Dermis microvascular lymphatic vessel endothelial cell (primary cell): ENCODE results near the gene CNGA4. TPM values are rescaled to one million over a fixed set of nuclear protein-coding genes. Genes with fewer than 3 reads are reported as not detected.
A peak's percentile ranks its signal among the peaks of the same experiment; 100 is the strongest.

Experiments
- DNase-seq, 2 donors: peaks; one replicate each; pipeline versions ENCODE4 v3.0.0 to v3.0.0-alpha.2; 2010; ENCODE audit warnings: low read depth in 2 of 2
- total RNA-seq: library from RNA; depleted of rRNA; stranded (reverse); fragments of >200 nt; gene quantifications from 2 replicates; pipeline ENCODE4 v1.2.1, GENCODE V29; 2014

CNGA4 gene, protein sequence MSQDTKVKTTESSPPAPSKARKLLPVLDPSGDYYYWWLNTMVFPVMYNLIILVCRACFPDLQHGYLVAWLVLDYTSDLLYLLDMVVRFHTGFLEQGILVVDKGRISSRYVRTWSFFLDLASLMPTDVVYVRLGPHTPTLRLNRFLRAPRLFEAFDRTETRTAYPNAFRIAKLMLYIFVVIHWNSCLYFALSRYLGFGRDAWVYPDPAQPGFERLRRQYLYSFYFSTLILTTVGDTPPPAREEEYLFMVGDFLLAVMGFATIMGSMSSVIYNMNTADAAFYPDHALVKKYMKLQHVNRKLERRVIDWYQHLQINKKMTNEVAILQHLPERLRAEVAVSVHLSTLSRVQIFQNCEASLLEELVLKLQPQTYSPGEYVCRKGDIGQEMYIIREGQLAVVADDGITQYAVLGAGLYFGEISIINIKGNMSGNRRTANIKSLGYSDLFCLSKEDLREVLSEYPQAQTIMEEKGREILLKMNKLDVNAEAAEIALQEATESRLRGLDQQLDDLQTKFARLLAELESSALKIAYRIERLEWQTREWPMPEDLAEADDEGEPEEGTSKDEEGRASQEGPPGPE
- total RNA-seq, result not detected in 2 replicates

DNA sequence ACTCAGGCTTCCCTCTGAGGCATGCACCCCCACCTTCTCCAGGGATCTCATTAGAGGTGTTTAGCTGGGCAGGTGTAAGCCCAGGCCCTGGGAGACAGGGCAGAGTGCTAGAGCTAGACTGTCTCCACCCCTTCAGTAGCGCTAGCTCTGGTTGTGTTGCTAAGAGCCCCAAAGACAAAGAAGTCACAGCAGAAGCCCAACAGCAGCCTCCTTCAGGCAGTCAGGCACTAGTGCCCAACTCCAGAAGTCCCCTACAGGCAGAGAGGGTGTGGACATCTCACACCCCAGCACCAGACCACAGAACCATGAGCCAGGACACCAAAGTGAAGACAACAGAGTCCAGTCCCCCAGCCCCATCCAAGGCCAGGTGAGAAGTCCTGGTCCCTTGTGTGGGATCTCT lies at the start of gene CNGA4:
TSS of gene CNGA4 (plus strand) at position 188 of the 400 bp plus-strand sequence. CDS start at position 306, 118 bp downstream.
- no peak for DNase-seq

DNA sequence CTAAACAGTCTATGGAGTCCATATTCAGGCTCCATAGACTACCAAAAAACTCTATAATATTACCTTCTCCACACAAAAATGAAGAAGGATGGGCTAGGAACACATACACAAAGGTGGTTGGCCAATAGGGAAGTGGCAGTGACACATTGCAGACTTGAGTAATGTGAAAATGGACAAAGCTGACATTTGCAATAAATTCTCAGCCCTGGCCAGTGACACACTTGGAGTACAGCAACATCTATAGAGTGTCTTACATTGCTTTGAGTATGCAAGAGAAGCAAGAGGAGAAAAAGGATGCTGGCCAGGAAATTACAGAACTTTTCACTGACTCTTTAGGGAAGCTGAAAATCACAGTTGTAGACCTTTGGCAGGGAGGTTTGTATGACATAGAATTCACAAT lies 47.1 kb upstream of the CNGA4 start:
- DNase-seq, result no peak

DNA sequence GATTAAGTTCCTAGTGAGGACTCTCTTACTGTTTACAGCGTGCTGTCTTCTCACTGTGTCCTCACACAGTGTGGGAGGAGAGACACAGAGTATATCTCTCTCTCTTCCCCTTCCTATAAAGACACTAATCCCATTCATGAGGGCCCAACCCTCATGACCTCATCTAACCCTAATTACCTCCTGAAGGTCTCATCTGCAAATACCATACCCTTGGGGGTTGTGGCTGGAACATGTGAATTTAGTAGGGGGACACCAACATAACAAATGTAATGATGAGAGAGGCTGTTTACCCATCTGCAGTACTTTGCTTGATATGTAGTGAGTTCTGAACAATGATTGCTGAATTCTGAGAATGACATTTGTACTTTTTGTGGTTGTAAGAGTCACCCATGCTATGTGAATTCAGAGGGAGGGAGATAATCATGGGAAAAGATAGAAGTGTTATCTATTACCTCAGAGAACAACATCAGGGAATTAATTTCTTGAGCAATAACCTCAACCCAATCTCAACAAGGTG lies 44.8 kb upstream of the CNGA4 start:
- DNase-seq, result no peak

DNA sequence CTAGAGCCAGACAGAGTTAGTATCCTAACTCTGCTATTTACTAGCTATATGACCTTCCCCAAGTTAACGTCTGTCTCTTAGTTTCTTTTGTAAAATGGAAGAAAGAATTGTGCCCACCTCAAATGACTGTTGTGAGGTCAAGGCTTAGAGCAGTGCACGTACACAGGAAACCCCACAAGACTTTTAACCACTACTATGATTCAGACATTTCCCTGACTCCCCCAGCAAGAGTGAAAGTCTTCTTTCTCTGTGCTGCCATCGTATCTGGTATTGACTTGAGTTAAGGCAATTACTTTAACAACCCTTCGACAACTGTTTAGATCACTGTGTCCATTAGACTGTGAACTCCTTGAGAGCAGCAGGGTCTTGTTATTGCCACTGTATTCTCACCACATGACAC lies 42.5 kb upstream of the CNGA4 start:
- DNase-seq, result no peak

DNA sequence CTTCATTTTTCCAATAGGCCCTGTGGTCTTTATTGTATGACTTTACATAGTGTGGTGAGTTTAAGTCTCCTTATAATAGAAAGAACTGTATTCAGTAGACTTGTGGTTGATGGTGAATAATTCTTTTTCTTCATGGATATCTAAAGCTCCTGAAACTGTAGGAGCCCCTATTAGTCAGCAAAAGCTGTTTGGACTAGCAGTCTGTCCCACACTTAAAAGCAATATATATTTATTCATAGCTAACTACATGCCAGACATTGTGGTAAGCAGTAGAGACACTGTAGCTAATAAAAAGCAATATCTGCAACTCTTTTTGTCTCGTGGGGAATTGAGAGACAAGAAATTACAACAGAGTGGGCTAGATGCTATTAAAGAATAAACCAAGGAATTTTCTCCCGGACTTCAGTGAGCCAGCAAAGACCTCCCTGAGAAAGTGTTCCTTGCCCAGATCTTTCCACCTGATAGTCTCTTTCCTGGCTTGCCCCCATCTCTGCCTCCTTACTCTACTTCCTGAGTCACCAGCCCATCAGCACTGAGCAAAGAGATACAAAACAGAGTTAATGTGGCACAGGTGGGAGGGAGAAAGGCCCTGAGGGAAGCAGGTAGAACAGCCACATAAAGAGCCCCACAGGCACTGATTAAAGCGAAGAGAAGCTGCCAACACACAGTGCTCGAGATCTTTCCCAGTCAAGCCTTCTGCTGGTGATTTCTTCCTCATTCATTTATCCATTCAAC lies 41.3 kb upstream of the CNGA4 start:
- no peak for DNase-seq

DNA sequence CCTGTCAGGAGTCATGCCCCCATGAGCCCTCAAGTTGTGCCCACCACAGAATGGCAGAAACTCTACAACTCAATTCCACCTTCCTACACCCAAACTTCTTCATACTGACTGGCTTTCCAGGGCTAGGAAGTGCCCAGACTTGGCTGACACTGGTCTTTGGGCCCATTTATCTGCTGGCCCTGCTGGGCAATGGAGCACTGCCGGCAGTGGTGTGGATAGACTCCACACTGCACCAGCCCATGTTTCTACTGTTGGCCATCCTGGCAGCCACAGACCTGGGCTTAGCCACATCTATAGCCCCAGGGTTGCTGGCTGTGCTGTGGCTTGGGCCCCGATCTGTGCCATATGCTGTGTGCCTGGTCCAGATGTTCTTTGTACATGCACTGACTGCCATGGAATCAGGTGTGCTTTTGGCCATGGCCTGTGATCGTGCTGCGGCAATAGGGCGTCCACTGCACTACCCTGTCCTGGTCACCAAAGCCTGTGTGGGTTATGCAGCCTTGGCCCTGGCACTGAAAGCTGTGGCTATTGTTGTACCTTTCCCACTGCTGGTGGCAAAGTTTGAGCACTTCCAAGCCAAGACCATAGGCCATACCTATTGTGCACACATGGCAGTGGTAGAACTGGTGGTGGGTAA lies 39.6 kb upstream of the CNGA4 start, which contains the start of gene OR52W1:
TSS of gene OR52W1 (plus strand) at position 51 of the 637 bp plus-strand sequence. CDS start at position 51, 0 bp downstream.
- no peak for DNase-seq

DNA sequence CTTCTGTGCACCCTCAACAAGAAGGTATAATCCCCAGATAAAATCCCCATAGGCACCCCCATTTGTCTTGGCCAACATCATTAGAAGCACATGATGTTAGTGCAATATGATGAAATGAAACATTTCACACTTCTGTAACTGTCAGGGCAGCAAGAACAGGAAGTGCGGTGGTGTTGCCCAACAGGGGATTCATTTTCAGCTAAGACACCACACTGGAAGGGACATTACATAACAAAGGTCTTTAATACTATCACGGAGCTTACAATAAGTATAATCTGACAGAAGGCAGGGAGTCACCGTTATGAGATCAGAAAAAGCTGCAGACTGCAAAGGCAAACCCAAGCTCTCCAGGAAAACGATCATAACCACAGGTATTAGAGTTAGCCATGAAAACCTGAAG lies 37.9 kb upstream of the CNGA4 start:
- no peak for DNase-seq

DNA sequence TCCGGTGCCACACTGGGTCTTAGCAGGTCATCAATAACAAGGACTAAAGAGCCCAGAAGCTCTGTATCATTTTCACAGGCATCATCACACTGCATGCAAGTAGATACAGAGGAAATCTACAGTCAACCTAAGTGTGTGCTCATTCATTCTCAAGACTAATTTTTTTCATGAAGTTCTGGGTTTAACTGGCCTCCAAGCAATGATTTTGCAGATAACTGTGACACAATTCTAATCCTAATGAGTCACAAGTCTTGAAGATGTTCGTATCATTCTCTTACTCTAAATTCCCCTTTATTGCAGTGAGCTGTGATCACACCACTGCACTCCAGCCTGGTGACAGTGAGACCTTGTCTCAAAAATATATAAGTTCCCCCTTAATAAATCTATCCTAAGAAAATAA lies 37.4 kb upstream of the CNGA4 start:
- no peak for DNase-seq

DNA sequence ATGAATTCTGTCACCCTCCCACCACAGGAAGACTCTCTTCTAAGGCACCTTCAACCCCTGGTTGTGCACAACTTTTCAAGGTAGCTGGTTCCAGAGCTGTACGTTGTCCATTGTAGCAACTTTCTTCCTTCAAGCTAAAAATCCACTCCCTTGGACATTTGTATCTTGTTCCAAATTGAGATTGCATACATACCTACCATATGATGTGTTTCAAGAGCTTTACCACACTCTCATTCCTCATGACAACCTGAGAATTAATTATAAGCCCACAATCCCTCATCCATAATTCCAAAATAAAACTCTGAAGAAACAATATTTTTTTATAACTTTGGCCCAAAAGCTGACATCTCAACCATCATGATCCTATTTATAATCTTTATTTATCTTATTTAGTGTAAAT lies 36.8 kb upstream of the CNGA4 start:
- no peak for DNase-seq

DNA sequence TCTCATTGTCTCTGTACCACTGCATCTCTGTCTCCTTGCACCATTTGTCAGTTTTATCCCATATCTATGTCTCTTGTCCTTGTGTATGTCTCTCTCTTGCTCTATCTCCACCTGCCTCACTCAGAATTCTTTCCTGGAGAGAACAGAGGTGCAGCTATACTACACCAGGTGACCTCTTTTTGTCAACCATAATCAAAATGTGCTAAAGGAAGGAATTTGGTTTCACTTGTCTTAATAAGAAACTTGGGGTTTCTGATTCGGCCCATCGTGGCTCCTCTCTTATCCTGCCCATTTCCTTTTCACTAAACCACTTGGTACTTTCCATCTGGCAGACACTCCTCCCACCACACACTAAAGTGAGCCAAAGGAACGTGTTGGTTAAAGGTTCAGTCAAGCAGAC lies 35.6 kb upstream of the CNGA4 start:
- DNase-seq, result no peak

DNA sequence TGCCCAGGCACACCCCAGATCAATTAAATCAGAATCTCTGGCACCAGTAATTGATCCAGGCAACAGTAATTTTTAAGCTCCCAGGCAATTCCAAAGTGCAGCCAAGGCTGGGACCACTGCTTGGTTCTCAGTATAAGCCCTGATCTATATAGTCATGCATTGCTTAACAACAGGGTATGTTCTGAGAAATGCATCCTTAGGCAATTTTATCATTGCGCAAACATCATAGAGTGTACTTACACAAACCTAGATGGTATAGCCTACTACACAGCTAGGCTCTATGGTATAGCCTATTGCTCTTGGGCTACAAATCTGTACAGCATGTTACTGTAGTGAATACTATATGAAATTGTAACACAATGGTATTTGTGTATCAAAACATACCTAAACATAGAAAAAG lies 34.2 kb upstream of the CNGA4 start:
- no peak for DNase-seq

DNA sequence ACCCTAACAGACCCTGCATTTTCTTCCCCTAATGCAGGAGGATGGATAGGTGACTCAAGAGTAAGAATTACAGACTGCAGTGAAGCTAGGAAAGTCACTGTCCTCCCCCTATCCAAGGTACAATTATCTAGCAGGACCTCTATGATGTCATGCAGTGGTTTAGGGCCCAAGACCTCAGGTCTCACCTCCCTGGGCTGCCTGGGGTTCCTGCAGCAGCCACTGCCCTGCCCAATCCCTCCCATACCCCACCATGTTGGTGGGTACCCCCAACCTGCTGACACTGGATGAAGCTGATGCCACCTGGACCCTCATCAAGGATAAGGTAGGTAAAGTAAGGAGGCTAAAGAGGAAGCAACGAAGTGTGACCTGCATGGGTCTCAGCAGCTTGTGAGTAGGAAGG lies 33.5 kb upstream of the CNGA4 start, which contains the start of gene C11orf42:
TSS of gene C11orf42 (plus strand) at position 192 of the 400 bp plus-strand sequence. CDS start at position 251, 59 bp downstream.
- no peak for DNase-seq

DNA sequence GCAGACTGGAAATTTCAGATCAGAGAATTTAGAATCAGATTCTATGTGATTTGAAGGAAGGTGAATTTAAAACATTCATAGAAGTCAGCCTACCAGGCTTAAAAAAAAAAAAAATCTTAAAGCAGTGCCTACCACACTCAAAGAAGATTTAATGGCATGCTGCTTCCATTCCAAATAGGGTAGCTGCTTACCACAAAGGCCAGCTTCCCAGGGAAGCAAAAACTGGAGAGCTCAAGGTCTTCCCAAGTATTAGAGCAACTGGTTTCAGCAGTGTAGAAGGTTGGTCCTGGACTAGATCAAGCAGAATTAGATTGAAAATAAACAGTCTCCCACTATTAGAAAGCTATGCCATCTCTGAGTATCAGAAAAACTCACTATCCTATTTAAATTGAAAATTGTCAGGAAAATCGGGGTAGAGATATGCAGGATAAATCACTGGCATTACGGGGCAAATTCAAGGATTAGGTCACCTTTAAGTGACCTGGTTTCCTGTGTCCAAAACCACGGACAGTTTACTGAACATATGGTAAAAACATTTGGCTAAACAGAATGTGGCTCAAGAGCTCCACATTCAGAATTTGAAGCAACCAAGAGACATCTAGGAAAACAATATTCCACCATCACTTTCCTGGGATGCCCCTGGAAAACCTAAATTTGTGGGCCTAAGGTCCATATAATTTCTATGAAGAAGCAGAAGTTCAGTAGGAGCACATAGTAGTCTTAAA lies 32.3 kb upstream of the CNGA4 start:
- no peak for DNase-seq

DNA sequence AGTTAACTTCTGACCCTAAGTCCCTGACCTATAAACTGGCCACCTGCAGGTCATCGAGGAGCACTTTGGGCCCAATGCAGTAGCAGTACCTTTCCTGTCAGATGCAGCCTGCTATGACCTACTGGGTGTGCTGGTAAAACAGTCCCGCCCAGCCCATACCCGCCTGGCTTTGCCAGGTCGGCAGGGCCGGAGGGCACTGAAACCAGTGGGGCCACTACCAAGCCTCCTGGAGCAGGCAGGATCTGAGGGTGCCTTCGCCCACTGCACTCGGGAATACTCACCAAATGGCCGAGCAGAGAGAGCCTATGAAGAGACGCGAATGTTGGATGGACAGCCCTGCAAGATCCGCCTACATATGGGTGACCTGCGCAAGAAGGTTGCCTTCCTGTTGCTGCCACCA lies 29.1 kb upstream of the CNGA4 start:
- no peak for DNase-seq

DNA sequence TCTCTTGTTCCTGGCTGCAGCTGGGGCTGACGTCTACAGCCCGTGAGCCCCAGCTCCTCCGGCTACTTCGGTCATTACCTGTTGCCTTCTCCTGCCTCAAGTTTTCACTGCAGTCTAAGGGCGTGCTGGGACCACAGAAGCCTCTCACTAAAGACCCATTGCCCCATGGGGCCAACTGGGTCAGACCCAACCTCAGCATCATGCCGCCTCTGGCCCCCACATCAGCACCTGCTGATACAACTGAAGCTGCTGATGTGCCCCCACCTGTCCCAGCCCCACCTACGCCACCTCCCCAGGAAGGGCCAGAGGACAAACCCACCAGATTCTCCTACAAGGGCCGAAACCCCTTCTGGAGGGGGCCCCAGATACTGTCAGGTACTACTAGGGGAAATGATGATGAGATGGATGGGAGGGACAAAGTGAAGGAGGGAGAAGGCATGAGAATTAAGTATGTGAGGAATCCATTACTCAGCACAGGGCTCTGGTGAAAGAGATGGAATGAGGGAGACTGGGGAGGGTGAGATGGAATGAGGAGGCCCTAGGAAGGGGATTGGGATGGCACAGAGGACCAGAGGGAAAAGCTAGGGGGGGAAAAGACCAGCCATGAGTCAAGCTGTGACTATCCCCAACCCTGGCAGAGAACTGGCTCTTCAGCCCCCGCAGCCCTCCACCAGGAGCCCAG lies 28.5 kb upstream of the CNGA4 start:
- no peak for DNase-seq

DNA sequence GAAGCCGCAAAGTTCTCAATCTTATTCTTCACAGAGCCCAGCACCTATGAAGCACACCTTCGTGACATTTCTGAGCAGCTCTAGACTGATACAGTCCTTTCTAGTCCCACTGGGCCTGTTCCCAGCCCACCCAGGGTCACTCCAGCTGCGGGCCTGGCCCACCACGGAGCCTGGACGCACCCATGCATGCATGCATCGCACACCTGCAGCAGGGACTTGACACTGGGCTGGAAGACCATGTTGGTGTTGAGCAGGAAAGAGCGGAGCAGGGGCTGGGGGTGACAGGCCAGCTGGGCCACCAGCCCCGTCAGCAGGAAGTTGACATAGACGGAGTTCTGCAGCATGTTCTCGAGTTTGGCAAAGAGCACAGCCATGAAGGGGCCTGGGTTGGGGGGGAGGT lies 24.4 kb upstream of the CNGA4 start:
- DNase-seq, result no peak

DNA sequence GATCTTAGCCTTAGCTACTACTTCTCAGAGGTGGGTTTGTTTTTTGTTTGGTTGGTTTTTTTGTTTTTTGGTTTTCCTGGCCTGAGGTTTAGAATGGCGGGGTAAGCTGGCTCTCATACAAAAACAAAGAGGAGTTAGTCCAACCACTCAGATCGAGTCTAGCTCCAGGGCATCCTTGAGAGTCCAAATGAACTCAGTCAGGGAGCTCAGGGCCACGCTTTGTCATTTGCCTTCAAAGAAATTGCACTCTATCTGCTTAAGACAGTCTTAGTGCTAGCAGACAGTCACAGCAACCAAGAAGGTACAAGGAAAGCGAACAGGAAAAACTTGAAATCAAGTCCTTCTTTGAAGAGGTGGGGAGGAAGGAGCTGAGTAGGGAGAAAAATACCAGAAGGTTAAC lies 22.4 kb upstream of the CNGA4 start:
- DNase-seq, result no peak

DNA sequence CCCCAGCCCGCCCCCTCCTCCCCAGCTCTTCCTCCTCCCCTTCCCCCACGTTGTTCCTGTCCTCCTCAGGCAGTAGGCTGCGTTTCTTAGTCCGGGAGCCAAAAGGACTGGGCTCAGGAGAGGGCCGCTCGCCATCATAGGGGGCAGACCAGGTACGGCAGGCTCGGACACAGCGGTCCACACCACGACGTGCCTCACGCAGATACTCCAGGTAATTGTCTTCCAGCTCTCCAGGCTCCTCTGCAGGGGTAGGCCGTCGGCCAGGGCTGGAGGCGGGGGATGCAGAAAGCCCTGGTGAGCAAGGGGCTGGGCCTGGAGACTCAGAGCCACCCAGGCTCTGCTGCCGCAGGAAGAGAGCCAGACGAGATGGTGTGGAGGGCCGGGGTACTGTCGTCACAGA lies 21.2 kb upstream of the CNGA4 start:
- no peak for DNase-seq

DNA sequence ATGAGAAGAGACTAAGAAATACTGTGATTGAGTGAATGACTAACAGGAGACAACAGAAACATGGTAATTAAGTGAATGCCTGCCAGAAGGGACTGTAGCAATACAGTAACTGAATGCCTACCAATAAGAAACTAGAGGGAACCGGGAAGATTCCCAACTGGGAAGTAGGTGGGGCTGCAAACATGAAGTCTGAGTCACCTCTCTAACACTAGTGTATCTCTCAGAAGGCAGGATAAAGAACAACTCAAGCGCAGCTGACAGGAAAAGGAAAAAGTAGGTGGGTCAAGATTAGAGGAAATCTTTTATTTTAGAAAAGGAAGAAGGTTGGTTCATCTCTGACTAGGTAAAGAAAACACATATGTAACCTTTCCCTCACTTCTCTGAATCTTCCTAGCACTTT lies 19.5 kb upstream of the CNGA4 start:
- DNase-seq, result peak in 1 of 2 donors; percentile 81

DNA sequence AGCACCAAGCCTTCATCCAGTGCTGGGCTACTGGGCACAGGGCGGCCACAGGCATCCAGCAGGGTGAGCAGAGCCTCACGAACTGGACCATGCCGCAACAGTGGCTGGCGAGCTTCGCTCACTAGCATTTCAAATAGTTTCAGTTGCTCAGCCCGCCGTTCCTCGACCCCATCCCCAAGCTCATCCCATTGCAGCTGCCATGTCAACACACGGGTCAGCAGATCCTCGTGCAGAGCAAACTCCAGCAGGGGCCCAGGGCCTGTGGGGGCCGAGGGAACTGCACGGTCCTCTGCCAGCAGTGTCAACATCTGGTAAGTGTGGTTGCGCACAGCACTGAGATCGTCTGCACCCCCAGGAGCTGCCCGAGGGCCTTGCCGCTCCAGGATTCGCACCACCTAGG lies 15.0 kb upstream of the CNGA4 start:
- no peak for DNase-seq
